Endothelial cell of umbilical vein (primary cell): ENCODE data around the gene THBS4. TPM values are rescaled to one million over a fixed set of nuclear protein-coding genes. Genes with fewer than 3 reads are reported as not detected.

Experiments
- BruUV-seq: library from RNA; stranded (reverse); fragments of 400-500 nt; replicated peaks from 2 replicates; lab custom pipeline; 2021; lab: Mats Ljungman, UMichigan
- CTCF ChIA-PET: fragments of 300-600, 350-600 bp; sonication (Branson Sonifier 250); formaldehyde crosslinking; loops from one replicate; lab custom pipeline; 2021; ENCODE audit warnings: antibody characterized with exemption, inconsistent platforms; lab: Charles Lee
- POLR2A ChIA-PET: fragments of 300-600, 350-600 bp; sonication (Branson Sonifier 250); formaldehyde crosslinking; loops from one replicate; lab custom pipeline; 2021; ENCODE audit warnings: antibody characterized with exemption, inconsistent platforms; lab: Charles Lee
- DNase-seq: peaks from one replicate; pipeline ENCODE4 v3.0.0-alpha.2; 2011; ENCODE audit warnings: low read depth, low spot score
- FAIRE-seq: peaks from 2 replicates; lab custom pipeline; 2011; peaks lifted over from hg19 to GRCh38; lab: Jason Lieb, UNC
- H2AFZ ChIP-seq: 2 replicates; pipeline ENCODE4 v1.6.0; 2012; ENCODE audit warnings: low read depth, low read length, control low read depth, inconsistent platforms
- H3K27ac ChIP-seq: 2 replicates; pipeline ENCODE4 v1.5.1; 2011; ENCODE audit warnings: low read depth, mild to moderate bottlenecking, control low read depth, low read length, moderate library complexity; ENCODE audit not compliant: insufficient read depth
- H3K27me3 ChIP-seq, 2 experiments: 2 replicates each; pipeline versions ENCODE4 v1.6.0 to v1.6.1; 2011; ENCODE audit warnings: low read length in 2 of 2, mixed read lengths in 1 of 2; ENCODE audit not compliant: control insufficient read depth in 2 of 2, insufficient read depth in 2 of 2
- H3K36me3 ChIP-seq, 2 experiments: 2 replicates in 1 of 2; 3 replicates in 1 of 2; pipeline ENCODE4 v1.5.1; 2011; ENCODE audit warnings: low read length in 2 of 2, mild to moderate bottlenecking in 1 of 2, moderate library complexity in 1 of 2; ENCODE audit not compliant: control insufficient read depth in 2 of 2, insufficient read depth in 2 of 2; ENCODE audit errors: extremely low read depth in 1 of 2
- H3K4me1 ChIP-seq: 3 replicates; pipeline ENCODE4 v1.5.1; 2011; ENCODE audit warnings: mild to moderate bottlenecking, low read length; ENCODE audit not compliant: control insufficient read depth, insufficient read depth; ENCODE audit errors: extremely low read depth
- H3K4me2 ChIP-seq: 2 replicates; pipeline ENCODE4 v1.6.1; 2011; ENCODE audit warnings: low read length, control low read depth, mixed read lengths; ENCODE audit not compliant: insufficient read depth
- H3K4me3 ChIP-seq, 3 experiments: fragments of 200-600 bp in 1 of 3; sonication (generic), shearing (Covaris generic) in 1 of 3; replicated peaks in 1 of 3; 2 replicates each; pipeline ENCODE4 v1.5.1; 2011 to 2016; ENCODE audit warnings: control low read depth in 3 of 3, low read length in 3 of 3, mild to moderate bottlenecking in 2 of 3, inconsistent platforms in 1 of 3, low read depth in 1 of 3, moderate library complexity in 1 of 3; ENCODE audit not compliant: insufficient read depth in 1 of 3
- H3K79me2 ChIP-seq: 2 replicates; pipeline ENCODE4 v1.6.0; 2012; ENCODE audit warnings: low read length, inconsistent platforms; ENCODE audit not compliant: control insufficient read depth, insufficient read depth
- H3K9ac ChIP-seq: replicated peaks from 2 replicates; pipeline ENCODE3; 2011; ENCODE audit warnings: low read length, control low read depth; ENCODE audit not compliant: insufficient read depth; ENCODE audit errors: extremely low read depth
- H3K9me1 ChIP-seq: replicated peaks from 3 replicates; pipeline ENCODE4 v1.6.0; 2011; ENCODE audit warnings: mild to moderate bottlenecking, low read length; ENCODE audit not compliant: control insufficient read depth, insufficient read depth; ENCODE audit errors: extremely low read depth
- H3K9me3 ChIP-seq: replicated peaks from 2 replicates; pipeline ENCODE4 v1.5.1; 2012; ENCODE audit warnings: low read length, inconsistent platforms; ENCODE audit not compliant: control insufficient read depth, insufficient read depth
- H4K20me1 ChIP-seq: replicated peaks from 2 replicates; pipeline ENCODE3; 2011; ENCODE audit warnings: mild to moderate bottlenecking, low read length; ENCODE audit not compliant: control insufficient read depth, insufficient read depth; ENCODE audit errors: extremely low read depth
- CTCF ChIP-seq, 2 donors: IDR thresholded peaks; 1 replicate in 1 of 2; 2 replicates in 1 of 2; pipeline ENCODE4 v1.5.1; 2011; ENCODE audit warnings: low read length in 2 of 2, mild to moderate bottlenecking in 2 of 2, moderate library complexity in 2 of 2, control low read depth in 1 of 2, inconsistent platforms in 1 of 2, low read depth in 1 of 2; ENCODE audit not compliant: insufficient read depth in 1 of 2; ENCODE audit errors: extremely low read depth in 1 of 2
- EZH2 ChIP-seq: IDR thresholded peaks from 2 replicates; pipeline ENCODE4 v1.6.1; 2012; ENCODE audit warnings: borderline replicate concordance, low read depth, mild to moderate bottlenecking, moderate library complexity, low read length, inconsistent platforms; ENCODE audit not compliant: severe bottlenecking
- FOS ChIP-seq: IDR thresholded peaks from 2 replicates; pipeline ENCODE4 v1.6.1; 2011; ENCODE audit warnings: mild to moderate bottlenecking, low read length, moderate library complexity, borderline replicate concordance; ENCODE audit not compliant: insufficient read depth
- GATA2 ChIP-seq: IDR thresholded peaks from 2 replicates; pipeline ENCODE4 v1.7.0; 2011; ENCODE audit warnings: low read depth, mild to moderate bottlenecking, moderate library complexity, mixed read lengths, low read length; ENCODE audit not compliant: insufficient read length, insufficient read depth
- JUN ChIP-seq: IDR thresholded peaks from 2 replicates; pipeline ENCODE4 v1.6.1; 2011; ENCODE audit warnings: borderline replicate concordance, low read depth; ENCODE audit not compliant: insufficient read length, insufficient read depth
- MAX ChIP-seq: IDR thresholded peaks from 2 replicates; pipeline ENCODE4 v1.6.1; 2011; ENCODE audit not compliant: insufficient read depth, insufficient read length
- MYC ChIP-seq: IDR thresholded peaks from one replicate; pipeline ENCODE4 v1.6.1; 2011; ENCODE audit warnings: mild to moderate bottlenecking, low read depth, low read length
- POLR2A ChIP-seq: IDR thresholded peaks from 2 replicates; pipeline ENCODE4 v1.6.1; 2012; ENCODE audit warnings: low read depth, mild to moderate bottlenecking, control low read depth, low read length
- POLR2AphosphoS5 ChIP-seq: IDR thresholded peaks from 2 replicates; pipeline ENCODE4 v1.6.1; 2012; ENCODE audit warnings: low read depth, mild to moderate bottlenecking, control low read depth, low read length, moderate library complexity; ENCODE audit not compliant: insufficient read depth
- dilution Hi-C: fragments of 300-500 bp; cut with MboI; formaldehyde crosslinking; loops from one replicate; pipeline ENCODE4 v1.15.0; 2019; ENCODE audit warnings: low sequenced_read_pairs; ENCODE audit not compliant: extremely low pct_ligation_motif_present
- intact Hi-C: fragments of 100-400 bp; cut with micrococcal nuclease; formaldehyde crosslinking; loops from one replicate; pipeline ENCODE4 v1.10.0; 2022
- polyA plus RNA-seq, 4 experiments: library from polyadenylated mRNA; depleted of rRNA in 3 of 4; stranded (reverse) in 3 of 4; unstranded in 1 of 4; fragments of >200 nt; gene quantifications; 2 replicates each; pipeline versions ENCODE4 v1.2.1 to v1.2.3, GENCODE V29; 2011 to 2012; ENCODE audit warnings: missing spikeins in 1 of 4
- total RNA-seq: library from RNA; stranded (reverse); gene quantifications from 2 replicates; pipeline ENCODE4 v1.2.3, GENCODE V29; 2021

Gene THBS4
- total and polyA plus RNA-seq, 2 donors (not counting 3 experiments of a cell fraction or from before 2014, with no cell fraction given), result not detected

GRCh38 chr5:80093796-80094195 is 58.6 kb downstream of the THBS4 start:
- Histone ChIP-seq H3K4me1 (no peaks in the 10 kb centered on the region), H3K4me3 (no peak overlapping the region), H3K36me3 (no peaks in the 10 kb centered on the region), H3K79me2 (no peaks in the 10 kb centered on the region), H3K27me3 (no peaks in the 10 kb centered on the region), H3K9me1 (no peaks in the 10 kb centered on the region), H3K9me3 (no peaks in the 10 kb centered on the region), H3K27ac (no peak overlapping the region), H2AFZ (no peak overlapping the region), H3K4me2 (no peak overlapping the region), H4K20me1 (no peaks in the 10 kb centered on the region), H3K9ac (no peak overlapping the region)
- TF ChIP-seq JUN (no peak), POLR2AphosphoS5 (no peak), MYC (no peak), FOS (no peak), GATA2 (no peak), MAX (no peak), POLR2A (no peak), EZH2 (no peak), CTCF (IDR thresholded peaks at IDR 0.05; ENCODE audit: extremely low read depth in 1 of 2, insufficient read depth in 1 of 2, low read depth in 1 of 2, low read length in 2 of 2) (no peak)
- no TSS peak for BruUV-seq
- CTCF ChIA-PET, result interaction anchor here (9.0 to 10.2 kb wide), 2 partner anchors 9 to 212 kb away, joined by 51 to 460 read pairs; no protein-coding TSS in a partner anchor
- intact Hi-C loops (loop anchor here (2.0 to 10.0 kb wide), 5 partner anchors 164 to 1101 kb away; partner anchors contain the start of genes SERINC5 and ZFYVE16), dilution Hi-C loops (no loop called here)
- DNase-seq (no peak), FAIRE-seq (no peak)
- POLR2A ChIA-PET, result no interaction called here
